HG02938 (cell line): ENCODE data around the gene FIZ1.
A peak's percentile ranks its signal among the peaks of the same experiment; 100 is the strongest.

Source experiments
- ATAC-seq: cut with Tn5 transposase; IDR thresholded peaks from one replicate; pipeline ENCODE4 v1.9.1; 2021; ENCODE audit warnings: mild to moderate bottlenecking, moderate library complexity; ENCODE audit not compliant: unreplicated experiment

Gene FIZ1

DNA sequence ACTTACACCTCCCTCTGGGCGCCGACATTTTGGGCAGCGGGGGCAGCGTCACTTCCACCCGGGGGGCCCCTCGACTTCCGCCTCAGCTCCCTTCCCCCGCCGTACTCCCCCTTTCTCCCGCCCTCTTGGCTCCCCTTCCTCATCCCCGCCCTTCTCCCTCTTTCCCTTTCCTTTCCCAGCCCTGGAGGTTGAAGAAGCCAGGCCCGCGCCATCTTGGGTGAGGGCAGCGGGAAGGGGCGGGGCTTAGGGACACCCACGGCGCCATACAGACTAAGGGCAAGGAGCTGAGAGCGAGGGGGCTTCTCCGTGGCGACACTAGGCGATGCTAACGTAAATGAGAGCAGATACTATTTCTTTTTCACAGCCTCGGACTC is at the start of gene FIZ1:
FIZ1 (minus strand) TSS at position 50 of the 374 bp plus-strand sequence. CDS start 1,652 bp downstream, outside the sequence.
- ATAC-seq, result peak; percentile 55

DNA sequence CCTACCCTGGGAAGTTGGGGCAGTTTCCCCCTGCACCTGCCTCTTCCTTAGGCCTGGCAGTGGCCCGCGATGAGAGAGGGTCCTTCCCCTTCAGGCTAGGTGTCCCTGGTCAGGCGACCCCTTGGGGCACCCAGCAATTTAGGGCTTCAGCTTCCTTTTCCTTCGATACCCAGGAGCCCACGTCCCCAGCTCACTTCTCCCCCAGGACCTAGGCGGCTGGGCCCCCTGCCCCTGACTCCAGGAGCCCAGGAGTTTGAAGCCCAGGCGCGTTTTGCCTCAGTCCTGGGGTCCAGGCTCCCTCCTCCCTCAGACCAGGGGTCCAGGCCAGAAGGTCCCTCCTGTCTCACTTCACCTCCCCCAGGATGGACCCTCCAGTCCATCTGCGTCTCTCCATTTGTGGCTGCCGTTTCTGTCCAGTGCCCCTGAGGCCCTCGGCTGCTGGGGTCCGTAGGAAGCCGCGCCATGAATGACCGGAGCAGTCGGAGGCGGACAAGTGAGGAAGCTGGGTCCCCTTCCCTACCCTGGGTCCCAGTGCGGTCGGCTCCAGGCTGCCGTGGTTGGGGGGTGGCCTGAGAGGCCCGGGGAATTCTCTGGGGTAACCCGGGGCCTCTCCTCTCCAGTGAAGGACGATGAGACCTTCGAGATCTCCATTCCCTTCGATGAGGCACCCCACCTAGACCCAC is 49.4 kb upstream of the FIZ1 start:
- no peak for ATAC-seq

DNA sequence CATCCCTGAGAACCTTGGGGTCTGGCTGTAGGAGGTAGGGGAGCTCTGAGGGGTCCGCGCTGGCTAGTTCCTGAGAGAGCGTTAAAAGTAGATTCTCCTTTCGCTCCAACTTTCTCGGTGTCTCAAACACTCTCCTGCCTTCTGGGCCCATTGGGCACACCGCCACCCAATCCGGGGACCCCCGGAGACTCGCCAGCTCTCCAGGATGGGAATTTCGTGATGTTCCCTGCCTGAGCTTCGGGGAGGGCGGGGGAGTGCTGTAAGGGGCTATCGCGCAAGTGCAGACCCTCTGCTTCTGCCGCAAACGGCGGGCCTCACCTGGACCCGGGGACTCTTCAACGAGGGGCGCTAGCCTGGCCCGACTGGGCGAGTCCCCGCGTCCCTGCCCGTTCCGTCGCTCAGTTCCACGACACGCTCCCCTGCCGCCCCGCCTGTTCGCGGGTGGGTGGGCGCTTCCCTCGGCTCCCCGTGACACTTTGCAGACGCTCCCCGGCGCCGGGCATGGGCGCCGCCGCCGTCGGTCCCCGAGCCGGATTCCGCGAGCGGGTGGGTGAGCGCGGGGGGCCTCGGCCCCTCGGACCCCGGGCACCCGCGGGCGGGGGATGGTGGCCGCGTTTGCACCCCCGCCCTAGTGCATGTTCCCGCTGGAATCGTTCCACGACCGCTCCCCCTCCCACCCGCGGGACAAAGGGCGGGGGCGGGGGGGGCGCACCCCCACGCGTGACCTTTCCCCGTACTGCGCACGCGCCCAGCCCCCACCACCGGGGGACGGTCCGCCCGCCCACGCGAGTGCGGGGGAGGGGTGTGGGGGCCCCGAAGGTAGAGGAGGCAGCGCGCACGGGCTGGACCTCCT is 48.6 kb upstream of the FIZ1 start, which contains the start of gene CCDC106:
CCDC106 (plus strand) TSS at position 481 of the 853 bp plus-strand sequence. CDS start 835 bp downstream, outside the sequence.
- ATAC-seq, result no peak

- ATAC-seq, result no peak
These were observed 47.8 kb upstream of the FIZ1 start for GRCh38 chr19:55646889-55647731.

DNA sequence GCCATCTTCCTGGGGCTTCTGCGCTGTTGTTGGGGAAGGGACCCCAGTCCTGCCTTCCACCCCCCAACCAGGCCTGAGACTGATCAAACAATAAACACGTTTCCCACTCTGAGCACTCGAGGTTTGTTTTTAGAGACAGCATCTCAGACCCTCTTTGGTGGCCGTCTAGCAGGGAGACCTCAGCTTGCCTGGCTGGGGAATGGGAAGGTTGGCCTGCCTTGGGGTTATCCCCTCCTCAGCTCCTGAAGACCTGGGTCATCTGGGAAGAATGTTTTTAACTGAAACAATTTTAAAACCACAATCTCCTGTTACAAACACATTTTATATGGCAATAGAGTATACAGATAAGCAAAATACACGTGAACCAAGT is 46.2 kb upstream of the FIZ1 start:
- ATAC-seq, result no peak

GRCh38 chr19:55644842-55645511 is 45.7 kb upstream of the FIZ1 start:
- ATAC-seq, result no peak

DNA sequence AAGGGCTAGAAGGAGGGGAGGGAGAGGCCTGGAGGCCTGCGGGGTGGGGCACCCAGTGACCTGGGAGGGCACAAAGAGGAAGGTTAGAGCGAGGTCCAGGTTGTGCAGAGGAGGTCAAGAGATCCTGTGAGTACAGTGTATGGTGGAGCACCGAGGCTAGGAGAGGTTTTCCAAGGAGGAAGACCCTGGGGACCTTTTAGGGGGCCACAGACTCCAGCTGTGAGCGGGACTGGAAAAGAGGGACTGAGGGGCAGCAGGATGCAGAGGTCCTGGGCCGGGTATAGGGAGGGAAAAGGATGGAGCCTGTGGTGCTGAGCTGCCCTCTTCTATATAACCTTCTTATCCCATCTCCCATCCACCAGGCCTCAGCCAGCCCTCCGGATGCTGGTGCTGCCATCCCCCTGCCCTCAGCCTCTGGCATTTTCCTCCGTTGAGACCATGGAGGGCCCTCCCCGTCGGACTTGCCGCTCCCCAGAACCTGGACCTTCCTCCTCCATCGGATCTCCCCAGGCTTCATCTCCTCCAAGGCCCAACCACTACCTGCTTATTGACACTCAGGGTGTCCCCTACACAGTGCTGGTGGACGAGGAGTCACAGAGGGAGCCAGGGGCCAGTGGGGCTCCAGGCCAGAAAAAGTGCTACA is 45.0 kb upstream of the FIZ1 start:
- no peak for ATAC-seq

GRCh38 chr19:55643887-55644176 is 44.5 kb upstream of the FIZ1 start:
- no peak for ATAC-seq

- ATAC-seq, result no peak
These were observed 43.9 kb upstream of the FIZ1 start, which contains the start of gene ZNF581 for GRCh38 chr19:55643003-55643886. Gene ZNF581 (plus strand): TSS chr19:55643649. CDS start chr19:55644572, 923 bp downstream.

GRCh38 chr19:55642153-55643002 is 43.1 kb upstream of the FIZ1 start:
- no peak for ATAC-seq

GRCh38 chr19:55641426-55642152 is 42.3 kb upstream of the FIZ1 start:
- no peak for ATAC-seq

DNA sequence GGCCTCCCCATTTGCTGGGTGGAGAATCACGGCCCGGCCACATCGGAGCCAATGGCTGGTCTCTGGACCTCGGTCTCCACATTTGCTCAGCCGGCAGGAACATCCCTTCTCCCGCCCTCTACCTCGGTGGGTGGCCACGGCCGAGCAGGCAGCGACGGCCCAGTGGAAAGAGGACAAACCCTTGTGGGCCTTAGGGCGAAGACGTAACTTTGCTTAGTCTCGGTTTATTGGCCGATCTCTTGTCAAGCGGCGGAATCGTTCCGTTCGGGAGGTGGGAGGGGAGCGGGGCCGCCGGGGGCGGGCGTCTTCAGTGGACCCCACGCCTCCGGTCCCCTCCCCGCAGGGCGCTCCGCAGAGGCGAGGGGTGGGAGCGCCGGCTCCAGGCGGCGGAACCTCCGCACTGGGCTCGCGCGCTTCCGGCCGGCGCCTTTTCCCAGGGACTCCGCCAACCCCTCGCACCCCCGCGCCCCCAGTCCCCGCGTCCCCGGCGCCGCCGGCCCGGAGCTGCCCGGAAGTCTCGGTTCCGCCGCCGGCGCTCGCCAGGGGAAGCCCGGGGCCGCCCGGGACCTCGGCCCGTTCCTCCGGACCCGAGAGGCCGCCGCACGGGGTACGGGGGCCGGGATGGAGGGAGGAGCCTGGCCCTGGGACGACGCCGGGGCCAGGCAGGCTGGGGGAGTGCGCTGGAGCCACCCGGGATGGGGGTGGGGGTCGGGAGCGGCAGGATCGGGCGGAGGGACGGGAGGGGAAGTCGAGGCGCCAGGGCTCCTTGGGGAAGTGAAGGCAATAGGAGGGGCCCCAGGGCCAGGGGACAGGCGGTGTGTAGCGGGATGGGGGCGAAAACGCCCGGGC is 41.5 kb upstream of the FIZ1 start, which contains the start of gene ZNF580:
ZNF580 (plus strand) TSS at position 426 of the 849 bp plus-strand sequence. CDS start 1,507 bp downstream, outside the sequence.
- ATAC-seq, result no peak

- ATAC-seq, result no peak
These were observed 40.8 kb upstream of the FIZ1 start for GRCh38 chr19:55640043-55640576.

DNA sequence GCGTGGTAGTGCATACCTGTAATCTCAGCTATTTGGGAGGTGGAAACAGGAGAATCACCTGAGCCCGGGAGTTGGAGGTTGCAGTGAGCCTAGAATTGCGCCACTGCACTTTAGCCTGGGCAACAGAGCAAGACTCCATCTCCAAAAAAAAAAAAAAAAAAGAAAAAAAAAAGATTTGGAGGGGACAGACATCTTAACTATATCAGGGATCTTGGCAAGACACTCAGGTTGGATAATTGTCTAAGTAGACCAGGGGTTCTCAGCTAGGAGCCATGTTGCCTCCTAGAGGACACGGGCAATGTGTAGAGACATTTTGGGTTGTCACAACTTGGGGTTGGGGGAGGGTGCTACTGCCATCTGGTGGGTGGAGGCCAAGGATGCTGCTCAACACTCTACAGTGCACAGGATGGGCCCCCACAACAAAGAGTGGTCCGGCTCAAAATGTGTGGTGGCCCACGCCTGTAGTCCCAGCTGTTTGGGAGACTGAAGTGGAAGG is 39.6 kb upstream of the FIZ1 start:
- ATAC-seq, result no peak

- ATAC-seq, result no peak
These were observed 38.2 kb upstream of the FIZ1 start for GRCh38 chr19:55637534-55637933.

GRCh38 chr19:55636723-55637122 is 37.4 kb upstream of the FIZ1 start:
- ATAC-seq, result no peak
